Sigmoid colon (tissue), 4 donors: Measurements from ENCODE around the gene TTC27.

Source experiments
- CTCF ChIP-seq, 4 experiments: fragments of 450-650 bp in 3 of 4; fragments of 200-600 bp in 1 of 4; IDR thresholded peaks; one replicate each; pipeline ENCODE4 v1.5.1; 2016 to 2019; ENCODE audit warnings: antibody characterized with exemption in 4 of 4, mild to moderate bottlenecking in 3 of 4, moderate library complexity in 2 of 4
- EP300 ChIP-seq, 4 donors: sonication (generic); formaldehyde crosslinking; IDR thresholded peaks; one replicate each; pipeline ENCODE4 v1.6.1; 2017; ENCODE audit warnings: antibody characterized with exemption in 4 of 4
- POLR2A ChIP-seq, 2 donors: fragments of 450-650 bp; IDR thresholded peaks; one replicate each; pipeline ENCODE4 v1.6.1; 2016; ENCODE audit warnings: antibody characterized with exemption in 2 of 2, mild to moderate bottlenecking in 2 of 2, moderate library complexity in 2 of 2
- POLR2AphosphoS5 ChIP-seq, 4 donors: sonication (generic); formaldehyde crosslinking; IDR thresholded peaks; one replicate each; pipeline ENCODE4 v1.6.1; 2017; ENCODE audit warnings: antibody characterized with exemption in 4 of 4

GRCh38 chr2:32663864-32664263 lies 36.0 kb downstream of the TTC27 start:
- TF ChIP-seq POLR2A (IDR thresholded peaks at IDR 0.05): no peak
- no peak for TF ChIP-seq CTCF (IDR thresholded peaks at IDR 0.05)
- TF ChIP-seq EP300 (IDR thresholded peaks at IDR 0.05): no peak
- no peak for TF ChIP-seq POLR2AphosphoS5 (IDR thresholded peaks at IDR 0.05)
